CD4-positive, alpha-beta T cell (primary cell): ENCODE measurements around the gene RTKN2. TPM values are rescaled to one million over a fixed set of nuclear protein-coding genes. Genes with fewer than 3 reads are reported as not detected.

Experiments used
- ATAC-seq: fragments of 200-7000 bp; cut with Tn5 transposase; one replicate; pipeline ENCODE4 v1.10.0; 2022; ENCODE audit warnings: mild to moderate bottlenecking; ENCODE audit not compliant: poor library complexity
- CTCF ChIA-PET: fragments of 350-600 bp; sonication (Branson Sonifier 250); formaldehyde crosslinking; loops from one replicate; lab custom pipeline; 2021; ENCODE audit warnings: antibody characterized with exemption, inconsistent platforms; lab: Charles Lee
- POLR2A ChIA-PET: fragments of 350-600 bp; sonication (Branson Sonifier 250); formaldehyde crosslinking; loops from one replicate; lab custom pipeline; 2021; ENCODE audit warnings: antibody characterized with exemption, inconsistent platforms; lab: Charles Lee
- DNase-seq, 14 experiments: peaks; one replicate each; pipeline ENCODE4 v3.0.0-alpha.2; 2013 to 2020; ENCODE audit warnings: mixed read lengths in 2 of 14
- H3K27ac ChIP-seq, 2 donors: one replicate each; pipeline versions ENCODE4 v1.5.1 to v1.7.0; 2013; ENCODE audit warnings: low read length in 2 of 2, low read depth in 1 of 2, mild to moderate bottlenecking in 1 of 2
- H3K27me3 ChIP-seq, 2 experiments: 1 replicate in 1 of 2; 2 replicates in 1 of 2; pipeline versions ENCODE4 v1.6.1 to v1.7.0; 2013; ENCODE audit warnings: low read length in 2 of 2, control low read depth in 1 of 2, mild to moderate bottlenecking in 1 of 2, moderate library complexity in 1 of 2; ENCODE audit not compliant: insufficient read depth in 2 of 2, control insufficient read depth in 1 of 2
- H3K36me3 ChIP-seq: one replicate; pipeline ENCODE4 v1.6.1; 2013; ENCODE audit warnings: low read length, control low read depth; ENCODE audit not compliant: insufficient read depth
- H3K4me1 ChIP-seq: one replicate; pipeline ENCODE4 v1.6.1; 2013; ENCODE audit warnings: low read length, control low read depth; ENCODE audit not compliant: insufficient read depth
- H3K4me3 ChIP-seq: one replicate; pipeline ENCODE4 v1.5.1; 2013; ENCODE audit warnings: mild to moderate bottlenecking, low read length, moderate library complexity
- H3K9me3 ChIP-seq, 2 experiments: 1 replicate in 1 of 2; 2 replicates in 1 of 2; pipeline versions ENCODE4 v1.6.1 to v1.7.0; 2013; ENCODE audit warnings: low read length in 2 of 2, mild to moderate bottlenecking in 2 of 2, control low read depth in 1 of 2, moderate library complexity in 1 of 2; ENCODE audit not compliant: control insufficient read depth in 1 of 2, insufficient read depth in 1 of 2
- H3K27ac Mint-ChIP-seq: one replicate; pipeline ENCODE4 v1.8.0; 2020; ENCODE audit warnings: mixed read lengths
- H3K27me3 Mint-ChIP-seq: one replicate; pipeline ENCODE4 v1.8.0; 2021; ENCODE audit warnings: mixed read lengths
- H3K36me3 Mint-ChIP-seq: one replicate; pipeline ENCODE4 v1.8.0; 2021; ENCODE audit warnings: low read depth, mixed read lengths
- H3K4me1 Mint-ChIP-seq: one replicate; pipeline ENCODE4 v1.8.0; 2021; ENCODE audit warnings: low read depth, mixed read lengths
- H3K4me3 Mint-ChIP-seq: one replicate; pipeline ENCODE4 v1.8.0; 2020; ENCODE audit warnings: mild to moderate bottlenecking, mixed read lengths
- H3K9me3 Mint-ChIP-seq: one replicate; pipeline ENCODE4 v1.8.0; 2020; ENCODE audit warnings: mixed read lengths
- CTCF ChIP-seq: fragments of 200-600 bp; IDR thresholded peaks from one replicate; pipeline ENCODE4 v1.8.0; 2022; ENCODE audit warnings: antibody characterized with exemption, mild to moderate bottlenecking
- intact Hi-C, 2 experiments: fragments of 100-400 bp; cut with DNase I in 1 of 2; cut with micrococcal nuclease in 1 of 2; formaldehyde crosslinking; loops; one replicate each; pipeline versions ENCODE4 v1.15.1 to v1.9.0; 2023 to 2025; cut with DNase I, micrococcal nuclease
- total RNA-seq, 174 experiments: library from RNA in 2 of 174; stranded (reverse) in 2 of 174; gene quantifications; one replicate each; pipeline ENCODE4 v1.2.3 and lab custom pipeline; 2021 to 2026

The RTKN2 gene
- total RNA-seq, 2 experiments from 2014 or later = 3.7 to 3.9 TPM

- Histone ChIP-seq H3K36me3 (no peaks in the 10 kb centered on the region), H3K4me3 (no peak overlapping the region), H3K27ac (no peak overlapping the region), H3K9me3 (no peaks in the 10 kb centered on the region), H3K27me3 (no peaks in the 10 kb centered on the region), H3K4me1 (peaks cover 4% of the 10 kb centered on the region)
- Mint-ChIP-seq H3K36me3 (no peaks in the 10 kb centered on the region), H3K4me1 (peaks cover 35% of the 10 kb centered on the region), H3K4me3 (no peak overlapping the region), H3K9me3 (no peaks in the 10 kb centered on the region), H3K27ac (no peak overlapping the region), H3K27me3 (no peaks in the 10 kb centered on the region)
- DNase-seq (no peak), ATAC-seq (no peak)
- TF ChIP-seq CTCF = no peak
- intact Hi-C loops = loop anchor here in 1 of 2 experiments (10.0 kb wide), 1 partner anchor 47 kb away; no protein-coding TSS in a partner anchor
- ChIA-PET CTCF (no interaction called here), POLR2A (interaction anchor here (1.1 to 1.4 kb wide), 2 partner anchors 13 to 297 kb away, joined by 3 to 5 read pairs; no protein-coding TSS in a partner anchor)
Observed at GRCh38 chr10:62231805-62232204, 36.8 kb downstream of the RTKN2 start.

DNA sequence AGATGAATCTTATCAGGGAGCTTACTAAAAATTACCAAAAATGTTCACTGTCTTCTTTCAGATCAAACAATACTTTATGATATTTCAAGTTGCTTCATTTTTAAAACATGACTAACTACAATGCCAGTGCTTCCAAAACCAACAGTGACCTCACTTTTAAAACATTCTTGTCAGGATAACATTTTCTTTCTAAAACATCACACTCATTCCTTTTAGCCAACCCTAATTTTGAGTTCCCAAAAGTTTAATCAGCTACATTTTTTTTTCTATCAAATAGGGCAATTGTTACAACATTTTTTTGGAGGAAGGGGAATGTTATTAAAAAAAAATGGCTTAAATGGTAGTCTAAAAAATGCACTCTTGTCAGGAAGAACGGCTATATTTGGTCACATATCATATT is 37.3 kb downstream of the RTKN2 start:
- Histone ChIP-seq H3K4me3 (no peak overlapping the region), H3K27me3 (no peaks in the 10 kb centered on the region), H3K9me3 (no peaks in the 10 kb centered on the region), H3K36me3 (no peaks in the 10 kb centered on the region), H3K4me1 (peaks cover 4% of the 10 kb centered on the region), H3K27ac (no peak overlapping the region)
- Mint-ChIP-seq H3K36me3 (no peaks in the 10 kb centered on the region), H3K27me3 (no peaks in the 10 kb centered on the region), H3K4me3 (no peak overlapping the region), H3K27ac (no peak overlapping the region), H3K4me1 (peaks cover 30% of the 10 kb centered on the region), H3K9me3 (no peaks in the 10 kb centered on the region)
- DNase-seq (no peak), ATAC-seq (no peak)
- intact Hi-C loops = loop anchor here in 1 of 2 experiments (10.0 kb wide), 1 partner anchor 47 kb away; no protein-coding TSS in a partner anchor
- TF ChIP-seq CTCF = no peak
- ChIA-PET CTCF (no interaction called here), POLR2A (no interaction called here)

DNA sequence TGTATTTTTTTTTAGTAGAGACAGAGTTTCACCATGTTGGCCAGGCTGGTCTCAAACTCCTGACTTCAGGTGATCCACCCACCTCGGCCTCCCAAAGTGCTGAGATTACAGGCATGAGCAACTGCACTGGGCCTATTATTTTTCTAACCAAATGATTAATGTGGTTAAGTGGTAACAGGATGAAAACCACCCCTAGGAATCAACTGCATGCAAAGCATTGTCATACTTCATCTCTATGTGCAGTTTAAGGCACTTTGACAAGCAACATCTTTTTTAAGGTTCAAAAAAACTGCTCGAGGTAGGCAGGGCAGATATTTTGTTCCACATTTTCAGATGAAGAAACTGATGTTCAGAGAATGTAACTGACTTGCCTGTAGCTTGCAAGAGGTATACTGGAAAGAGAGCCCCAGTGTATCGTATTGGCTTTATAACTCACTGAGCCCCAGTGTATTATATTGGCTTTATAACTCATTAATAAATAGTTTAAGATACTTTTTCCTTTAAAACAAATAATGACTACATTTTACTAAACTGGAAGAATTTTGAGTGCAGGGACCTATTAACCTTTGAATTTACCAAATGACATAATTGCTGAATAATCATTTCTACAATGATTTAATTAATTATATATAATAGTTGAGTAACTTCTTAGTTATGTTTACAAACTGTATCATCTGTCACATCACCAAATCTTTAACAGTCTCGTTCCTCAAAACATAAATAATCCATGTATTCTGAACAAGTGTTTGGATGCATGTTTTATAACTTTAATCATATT is 38.1 kb downstream of the RTKN2 start:
- no peaks in the 10 kb centered on the region for H3K9me3 Mint-ChIP-seq
- POLR2A ChIA-PET = interaction anchor here (0.7 kb wide), 1 partner anchor 1347 kb away, joined by 3 read pairs; no protein-coding TSS in a partner anchor
- Histone ChIP-seq H3K4me3 (no peak overlapping the region), H3K9me3 (no peaks in the 10 kb centered on the region), H3K27me3 (no peaks in the 10 kb centered on the region), H3K4me1 (peaks cover 4% of the 10 kb centered on the region), H3K36me3 (no peaks in the 10 kb centered on the region), H3K27ac (no peak overlapping the region)
- H3K27ac Mint-ChIP-seq = no peak overlapping the region
- no peaks in the 10 kb centered on the region for H3K27me3 Mint-ChIP-seq
- no peaks in the 10 kb centered on the region for H3K36me3 Mint-ChIP-seq
- no peak overlapping the region for H3K4me3 Mint-ChIP-seq
- no peak for ATAC-seq
- TF ChIP-seq CTCF = no peak
- intact Hi-C loops = loop anchor here in 1 of 2 experiments (10.0 kb wide), 1 partner anchor 46 kb away; no protein-coding TSS in a partner anchor
- H3K4me1 Mint-ChIP-seq = peaks cover 24% of the 10 kb centered on the region
- peak in 2 of 14 experiments; percentile 27 to 29 for DNase-seq
- CTCF ChIA-PET = no interaction called here
